ENCODE data around the gene TFDP1. TPM values are rescaled to one million over a fixed set of nuclear protein-coding genes. Genes with fewer than 3 reads are reported as not detected.

Gene TFDP1
- total and polyA plus RNA-seq, 2 of the 4 experiments (the other 2 are of a cell fraction) = 59.3 to 97.0 TPM

DNA sequence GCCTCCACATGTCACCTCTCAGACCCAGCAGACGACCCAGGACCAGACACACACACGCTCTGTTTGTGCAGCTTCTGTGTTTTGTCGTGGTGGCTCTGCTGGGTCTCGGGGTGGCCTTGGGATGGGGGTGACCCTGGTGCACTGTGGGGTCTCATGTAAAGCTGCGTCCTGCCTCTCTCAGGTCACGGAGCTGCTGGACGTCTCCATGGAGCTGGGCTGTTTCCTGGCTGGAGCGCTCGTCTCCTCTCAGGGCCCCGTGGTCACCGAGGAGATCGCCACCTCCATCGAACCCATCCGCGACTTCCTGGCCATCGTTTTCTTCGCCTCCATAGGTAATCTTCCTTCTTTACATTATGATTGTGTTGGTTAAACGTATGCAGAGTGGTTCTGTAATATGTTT lies 45.4 kb upstream of the TFDP1 start:
- Histone ChIP-seq H3K14ac (replicated peaks; ENCODE audit: low read depth, low read length) (no peak overlapping the region), H3K9ac (ENCODE audit: low read depth, low read length) (no peak overlapping the region), H2AK5ac (ENCODE audit: low read depth, low read length) (no peak overlapping the region), H3K9me3 (ENCODE audit: control insufficient read depth, insufficient read depth, low read length) (peaks cover 7% of the 10 kb centered on the region; the same call in 1 of the 2 replicates), H3K23ac (ENCODE audit: low read depth, low read length) (no peak overlapping the region), H3K79me1 (ENCODE audit: low read depth in 1 of 2, low read length in 2 of 2) (peaks cover 25 to 59% of the 10 kb centered on the region in 2 experiments), H2BK5ac (ENCODE audit: low read depth, low read length, poor library complexity, severe bottlenecking) (no peak overlapping the region), H4K8ac (ENCODE audit: low read depth in 2 of 2, low read length in 2 of 2) (no peak overlapping the region), H2AFZ (replicated peaks; ENCODE audit: low read length, poor library complexity) (no peak overlapping the region), H2BK20ac (ENCODE audit: low read depth, low read length) (no peak overlapping the region), H3K27ac (ENCODE audit: insufficient read depth, low read length) (no peak overlapping the region), H2AK9ac (replicated peaks; ENCODE audit: low read depth, low read length, poor library complexity) (no peak overlapping the region), H4K20me1 (ENCODE audit: insufficient read depth, low read length) (peaks cover 18% of the 10 kb centered on the region), H2BK15ac (ENCODE audit: low read depth, low read length) (no peak overlapping the region), H3K4me3 (ENCODE audit: insufficient read depth, low read depth, low read length) (no peak overlapping the region), H3K9me1 (ENCODE audit: insufficient read depth, low read length) (peaks cover 8% of the 10 kb centered on the region), H3K4ac (ENCODE audit: low read depth, low read length) (no peak overlapping the region), H3K27me3 (ENCODE audit: control insufficient read depth, insufficient read depth, low read length) (no peaks in the 10 kb centered on the region), H3K56ac (ENCODE audit: extremely low read depth, insufficient read depth, low read length) (no peak overlapping the region), H3K4me2 (ENCODE audit: low read depth, low read length) (no peak overlapping the region), H4K5ac (ENCODE audit: low read depth, low read length) (no peak overlapping the region), H3K4me1 (ENCODE audit: control insufficient read depth, insufficient read depth, low read length) (no peaks in the 10 kb centered on the region), H3K36me3 (ENCODE audit: control insufficient read depth, insufficient read depth, low read length) (peaks cover 59% of the 10 kb centered on the region), H4K91ac (ENCODE audit: insufficient read depth, low read depth, low read length) (no peak overlapping the region), H2BK120ac (ENCODE audit: low read depth, low read length) (no peak overlapping the region), H3K18ac (ENCODE audit: low read depth, low read length) (no peak overlapping the region)
- DNase-seq = no peak
- ATAC-seq (ENCODE audit: low read depth) = no peak
- intact Hi-C loops (cut with micrococcal nuclease) (no loop called here), dilution Hi-C loops (cut with HindIII; ENCODE audit: low sequenced_read_pairs, unreplicated experiment) (no loop called here), in situ Hi-C loops (cut with MboI; ENCODE audit: low sequenced_read_pairs) (no loop called here)
- no peak for TF ChIP-seq MXI1 (IDR thresholded peaks at IDR 0.05; ENCODE audit: borderline replicate concordance, low read depth, low read length)
- TF ChIP-seq BHLHE40 (IDR thresholded peaks at IDR 0.05; ENCODE audit: low read depth, low read length) = no peak
- TF ChIP-seq SMC3 (IDR thresholded peaks at IDR 0.05; ENCODE audit: low read depth, low read length) = no peak
- no peak for TF ChIP-seq MAFK (IDR thresholded peaks at IDR 0.05; ENCODE audit: low read depth, low read length)
- TF ChIP-seq, protein P1, sequence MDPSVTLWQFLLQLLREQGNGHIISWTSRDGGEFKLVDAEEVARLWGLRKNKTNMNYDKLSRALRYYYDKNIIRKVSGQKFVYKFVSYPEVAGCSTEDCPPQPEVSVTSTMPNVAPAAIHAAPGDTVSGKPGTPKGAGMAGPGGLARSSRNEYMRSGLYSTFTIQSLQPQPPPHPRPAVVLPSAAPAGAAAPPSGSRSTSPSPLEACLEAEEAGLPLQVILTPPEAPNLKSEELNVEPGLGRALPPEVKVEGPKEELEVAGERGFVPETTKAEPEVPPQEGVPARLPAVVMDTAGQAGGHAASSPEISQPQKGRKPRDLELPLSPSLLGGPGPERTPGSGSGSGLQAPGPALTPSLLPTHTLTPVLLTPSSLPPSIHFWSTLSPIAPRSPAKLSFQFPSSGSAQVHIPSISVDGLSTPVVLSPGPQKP (IDR thresholded peaks at IDR 0.05; ENCODE audit: borderline replicate concordance, low read depth, low read length) = no peak
- no peak for TF ChIP-seq FOS (IDR thresholded peaks at IDR 0.05; ENCODE audit: low read depth, low read length)
- TF ChIP-seq CEBPB (IDR thresholded peaks at IDR 0.05; ENCODE audit: low read depth, low read length) = no peak
- TF ChIP-seq, protein P2, sequence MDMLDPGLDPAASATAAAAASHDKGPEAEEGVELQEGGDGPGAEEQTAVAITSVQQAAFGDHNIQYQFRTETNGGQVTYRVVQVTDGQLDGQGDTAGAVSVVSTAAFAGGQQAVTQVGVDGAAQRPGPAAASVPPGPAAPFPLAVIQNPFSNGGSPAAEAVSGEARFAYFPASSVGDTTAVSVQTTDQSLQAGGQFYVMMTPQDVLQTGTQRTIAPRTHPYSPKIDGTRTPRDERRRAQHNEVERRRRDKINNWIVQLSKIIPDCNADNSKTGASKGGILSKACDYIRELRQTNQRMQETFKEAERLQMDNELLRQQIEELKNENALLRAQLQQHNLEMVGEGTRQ (IDR thresholded peaks at IDR 0.05; ENCODE audit: low read depth, low read length) = no peak
- TF ChIP-seq POLR2A (IDR thresholded peaks at IDR 0.05; ENCODE audit: low read depth, low read length) = no peak
- no peak for TF ChIP-seq NFE2L2 (IDR thresholded peaks at IDR 0.05; ENCODE audit: low read depth, low read length)
- no peak for TF ChIP-seq RCOR1 (IDR thresholded peaks at IDR 0.05; ENCODE audit: insufficient replicate concordance, low read length)
- TF ChIP-seq MAZ (IDR thresholded peaks at IDR 0.05; ENCODE audit: borderline replicate concordance, low read depth, low read length) = no peak
- no peak for TF ChIP-seq CHD1 (IDR thresholded peaks at IDR 0.05; ENCODE audit: low read depth, low read length)
- no peak for TF ChIP-seq RAD21 (IDR thresholded peaks at IDR 0.05; ENCODE audit: low read length)
- TF ChIP-seq, protein P3, sequence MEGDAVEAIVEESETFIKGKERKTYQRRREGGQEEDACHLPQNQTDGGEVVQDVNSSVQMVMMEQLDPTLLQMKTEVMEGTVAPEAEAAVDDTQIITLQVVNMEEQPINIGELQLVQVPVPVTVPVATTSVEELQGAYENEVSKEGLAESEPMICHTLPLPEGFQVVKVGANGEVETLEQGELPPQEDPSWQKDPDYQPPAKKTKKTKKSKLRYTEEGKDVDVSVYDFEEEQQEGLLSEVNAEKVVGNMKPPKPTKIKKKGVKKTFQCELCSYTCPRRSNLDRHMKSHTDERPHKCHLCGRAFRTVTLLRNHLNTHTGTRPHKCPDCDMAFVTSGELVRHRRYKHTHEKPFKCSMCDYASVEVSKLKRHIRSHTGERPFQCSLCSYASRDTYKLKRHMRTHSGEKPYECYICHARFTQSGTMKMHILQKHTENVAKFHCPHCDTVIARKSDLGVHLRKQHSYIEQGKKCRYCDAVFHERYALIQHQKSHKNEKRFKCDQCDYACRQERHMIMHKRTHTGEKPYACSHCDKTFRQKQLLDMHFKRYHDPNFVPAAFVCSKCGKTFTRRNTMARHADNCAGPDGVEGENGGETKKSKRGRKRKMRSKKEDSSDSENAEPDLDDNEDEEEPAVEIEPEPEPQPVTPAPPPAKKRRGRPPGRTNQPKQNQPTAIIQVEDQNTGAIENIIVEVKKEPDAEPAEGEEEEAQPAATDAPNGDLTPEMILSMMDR (conservative IDR thresholded peaks at IDR 0.05; ENCODE audit: low read depth, low read length) = no peak
- TF ChIP-seq RFX5 (IDR thresholded peaks at IDR 0.05; ENCODE audit: low read depth, low read length) = no peak
- whole genome bisulfite sequencing, 2 experiments (ENCODE audit: extremely low coverage in 2 of 2, insufficient read length in 1 of 2) = 98% methylated on average over 9 of the region's 18 CpGs; no CpG with 5 or more reads in 1 of the 2 experiments
- ChIA-PET POLR2A (ENCODE audit: unreplicated experiment) (no interaction called here), CTCF (no interaction called here)
- no TSS peak for BruUV-seq (replicated peaks)
